ENCODE results near the gene IGFBP6. TPM values are rescaled to one million over a fixed set of nuclear protein-coding genes. Genes with fewer than 3 reads are reported as not detected.

Gene IGFBP6
- total RNA-seq, 2 donors from 2014 or later, result 189 to 532 TPM

DNA sequence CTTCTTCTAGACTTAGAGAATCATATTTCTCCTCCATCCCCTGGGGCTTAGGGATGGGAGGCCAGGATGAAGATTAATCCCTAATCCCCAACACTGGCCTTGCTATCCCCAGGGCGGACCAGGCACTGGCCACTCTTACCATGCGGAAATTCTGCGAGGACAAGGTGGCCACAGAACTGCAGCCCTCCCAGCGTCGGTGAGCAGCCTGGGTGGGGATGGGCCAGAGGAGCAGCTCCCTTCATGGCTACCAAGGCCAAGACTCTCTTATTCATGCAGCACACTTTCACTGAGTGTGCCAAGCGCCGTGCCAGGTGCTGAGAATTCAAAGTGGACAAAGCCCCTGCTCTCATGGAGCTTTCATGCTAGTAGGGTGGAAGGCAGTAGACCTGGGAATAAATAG lies 40.6 kb upstream of the IGFBP6 start:
- no peaks in the 10 kb centered on the region for H3K9me3 ChIP-seq
- no peak overlapping the region for H3K4me3 ChIP-seq
- H3K36me3 ChIP-seq, result no peaks in the 10 kb centered on the region
- DNase-seq (ENCODE audit: low spot score), result no peak
- 94% methylated on average over 7 of the region's 7 CpGs for WGBS
- no peaks in the 10 kb centered on the region for H3K27me3 ChIP-seq (replicated peaks; ENCODE audit: insufficient read depth)
- no peak overlapping the region for H3K27ac ChIP-seq
- H3K4me1 ChIP-seq (replicated peaks), result peaks cover 32% of the 10 kb centered on the region
- TF ChIP-seq POLR2A (IDR thresholded peaks at IDR 0.05), result no peak
- TF ChIP-seq POLR2AphosphoS5 (IDR thresholded peaks at IDR 0.05), result no peak
- TF ChIP-seq, protein P1, sequence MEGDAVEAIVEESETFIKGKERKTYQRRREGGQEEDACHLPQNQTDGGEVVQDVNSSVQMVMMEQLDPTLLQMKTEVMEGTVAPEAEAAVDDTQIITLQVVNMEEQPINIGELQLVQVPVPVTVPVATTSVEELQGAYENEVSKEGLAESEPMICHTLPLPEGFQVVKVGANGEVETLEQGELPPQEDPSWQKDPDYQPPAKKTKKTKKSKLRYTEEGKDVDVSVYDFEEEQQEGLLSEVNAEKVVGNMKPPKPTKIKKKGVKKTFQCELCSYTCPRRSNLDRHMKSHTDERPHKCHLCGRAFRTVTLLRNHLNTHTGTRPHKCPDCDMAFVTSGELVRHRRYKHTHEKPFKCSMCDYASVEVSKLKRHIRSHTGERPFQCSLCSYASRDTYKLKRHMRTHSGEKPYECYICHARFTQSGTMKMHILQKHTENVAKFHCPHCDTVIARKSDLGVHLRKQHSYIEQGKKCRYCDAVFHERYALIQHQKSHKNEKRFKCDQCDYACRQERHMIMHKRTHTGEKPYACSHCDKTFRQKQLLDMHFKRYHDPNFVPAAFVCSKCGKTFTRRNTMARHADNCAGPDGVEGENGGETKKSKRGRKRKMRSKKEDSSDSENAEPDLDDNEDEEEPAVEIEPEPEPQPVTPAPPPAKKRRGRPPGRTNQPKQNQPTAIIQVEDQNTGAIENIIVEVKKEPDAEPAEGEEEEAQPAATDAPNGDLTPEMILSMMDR (IDR thresholded peaks at IDR 0.05), result no peak
- intact Hi-C loops (cut with DNase I), result loop anchor here (10.0 kb wide), 1 partner anchor 448 kb away; the partner anchor contains the start of genes NPFF and TARBP2

DNA sequence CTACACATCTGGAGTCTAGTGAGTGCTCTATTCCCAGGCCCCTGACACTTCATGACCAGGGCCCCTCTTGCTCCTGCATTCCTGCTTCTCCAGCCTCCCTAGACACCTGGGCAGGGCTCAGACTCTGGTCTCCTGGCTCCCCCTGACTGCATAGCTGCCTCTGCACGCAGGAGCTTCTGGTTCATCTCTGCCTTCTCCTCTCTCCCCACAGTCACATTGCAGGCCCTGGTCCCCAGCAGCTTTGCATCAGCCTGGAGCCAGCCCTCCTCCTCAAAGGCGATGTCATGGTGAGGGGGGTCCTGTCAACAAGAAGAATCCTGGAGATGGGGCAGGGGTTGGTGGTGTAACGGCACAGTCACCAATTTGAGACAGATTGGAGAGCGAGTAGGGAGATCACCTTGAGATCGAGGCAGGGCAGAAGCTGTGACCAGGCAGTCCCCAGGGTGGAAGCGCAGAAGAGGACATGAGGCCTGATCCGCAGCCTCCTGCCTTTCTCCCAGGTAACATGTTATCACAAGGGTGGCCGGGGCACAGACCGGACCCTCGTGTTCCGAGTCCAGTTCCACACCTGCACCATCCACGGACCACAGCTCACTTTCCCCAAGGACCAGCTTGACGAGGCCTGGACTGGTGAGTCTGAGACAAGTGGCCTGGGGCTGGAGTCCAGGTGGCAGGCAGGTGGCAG lies 39.5 kb upstream of the IGFBP6 start:
- H3K27me3 ChIP-seq (replicated peaks; ENCODE audit: insufficient read depth), result no peaks in the 10 kb centered on the region
- TF ChIP-seq, protein P1 (IDR thresholded peaks at IDR 0.05), result no peak
- TF ChIP-seq POLR2A (IDR thresholded peaks at IDR 0.05) (no peak), POLR2AphosphoS5 (IDR thresholded peaks at IDR 0.05) (no peak)
- H3K9me3 ChIP-seq, result no peaks in the 10 kb centered on the region
- no peak for DNase-seq (ENCODE audit: low spot score)
- H3K4me1 ChIP-seq (replicated peaks), result peaks cover 22% of the 10 kb centered on the region
- no peak overlapping the region for H3K4me3 ChIP-seq
- no peak overlapping the region for H3K27ac ChIP-seq
- no peaks in the 10 kb centered on the region for H3K36me3 ChIP-seq
- intact Hi-C loops (cut with DNase I), result loop anchor here (10.0 kb wide), 1 partner anchor 447 kb away; the partner anchor contains the start of genes NPFF and TARBP2
- WGBS, result 90% methylated on average over 13 of the region's 13 CpGs

DNA sequence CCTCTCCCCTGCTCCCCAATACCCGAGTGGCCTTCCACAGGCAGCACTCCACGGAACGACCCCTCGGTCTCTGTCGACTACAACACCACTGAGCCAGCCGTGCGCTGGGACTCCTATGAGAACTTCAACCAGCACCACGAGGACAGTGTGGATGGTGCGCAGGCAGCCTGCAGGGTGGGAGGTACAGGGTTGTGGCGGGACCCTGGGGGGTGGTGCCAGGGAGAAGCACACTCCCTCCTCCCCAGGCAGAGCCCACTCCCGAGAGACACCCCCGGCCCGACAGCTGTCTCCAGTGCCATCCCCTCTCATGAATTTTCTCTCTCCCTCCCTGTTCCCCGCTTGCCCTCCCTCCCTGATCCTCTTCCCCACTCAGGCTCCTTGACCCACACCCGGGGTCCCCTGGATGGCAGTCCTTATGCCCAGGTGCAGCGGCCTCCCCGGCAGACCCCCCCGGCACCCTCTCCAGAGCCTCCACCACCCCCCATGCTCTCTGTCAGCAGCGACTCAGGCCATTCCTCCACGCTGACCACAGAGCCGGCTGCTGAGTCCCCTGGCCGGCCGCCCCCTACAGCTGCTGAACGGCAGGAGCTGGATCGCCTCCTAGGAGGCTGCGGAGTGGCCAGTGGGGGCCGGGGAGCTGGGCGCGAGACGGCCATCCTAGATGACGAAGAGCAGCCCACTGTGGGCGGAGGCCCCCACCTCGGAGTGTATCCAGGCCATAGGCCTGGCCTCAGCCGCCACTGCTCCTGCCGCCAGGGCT lies 38.6 kb upstream of the IGFBP6 start:
- TF ChIP-seq, protein P1 (IDR thresholded peaks at IDR 0.05), result no peak
- TF ChIP-seq POLR2A (IDR thresholded peaks at IDR 0.05), result no peak
- no peak for TF ChIP-seq POLR2AphosphoS5 (IDR thresholded peaks at IDR 0.05)
- no peak overlapping the region for H3K4me3 ChIP-seq
- H3K36me3 ChIP-seq, result no peaks in the 10 kb centered on the region
- intact Hi-C loops (cut with DNase I), result loop anchor here (10.0 kb wide), 1 partner anchor 446 kb away; the partner anchor contains the start of genes NPFF and TARBP2
- H3K4me1 ChIP-seq (replicated peaks), result peaks cover 14% of the 10 kb centered on the region
- H3K27ac ChIP-seq, result no peak overlapping the region
- no peaks in the 10 kb centered on the region for H3K9me3 ChIP-seq
- no peaks in the 10 kb centered on the region for H3K27me3 ChIP-seq (replicated peaks; ENCODE audit: insufficient read depth)
- WGBS, result 80% methylated on average over 29 of the region's 35 CpGs
- no peak for DNase-seq (ENCODE audit: low spot score)

DNA sequence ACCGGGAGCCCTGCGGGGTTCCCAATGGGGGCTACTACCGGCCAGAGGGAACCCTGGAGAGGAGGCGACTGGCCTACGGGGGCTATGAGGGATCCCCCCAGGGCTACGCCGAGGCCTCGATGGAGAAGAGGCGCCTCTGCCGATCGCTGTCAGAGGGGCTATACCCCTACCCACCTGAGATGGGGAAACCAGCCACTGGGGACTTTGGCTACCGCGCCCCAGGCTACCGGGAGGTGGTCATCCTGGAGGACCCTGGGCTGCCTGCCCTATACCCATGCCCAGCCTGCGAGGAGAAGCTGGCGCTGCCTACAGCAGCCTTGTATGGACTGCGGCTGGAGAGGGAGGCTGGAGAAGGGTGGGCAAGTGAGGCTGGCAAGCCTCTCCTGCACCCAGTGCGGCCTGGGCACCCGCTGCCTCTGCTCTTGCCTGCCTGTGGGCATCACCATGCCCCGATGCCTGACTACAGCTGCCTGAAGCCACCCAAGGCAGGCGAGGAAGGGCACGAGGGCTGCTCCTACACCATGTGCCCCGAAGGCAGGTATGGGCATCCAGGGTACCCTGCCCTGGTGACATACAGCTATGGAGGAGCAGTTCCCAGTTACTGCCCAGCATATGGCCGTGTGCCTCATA lies 37.9 kb upstream of the IGFBP6 start:
- Histone ChIP-seq H3K4me1 (replicated peaks) (peaks cover 12% of the 10 kb centered on the region), H3K4me3 (no peak overlapping the region), H3K9me3 (no peaks in the 10 kb centered on the region), H3K36me3 (no peaks in the 10 kb centered on the region), H3K27me3 (replicated peaks; ENCODE audit: insufficient read depth) (no peaks in the 10 kb centered on the region), H3K27ac (no peak overlapping the region)
- no peak for DNase-seq (ENCODE audit: low spot score)
- intact Hi-C loops (cut with DNase I), result loop anchor here (10.0 kb wide), 1 partner anchor 445 kb away; the partner anchor contains the start of genes NPFF and TARBP2
- no peak for TF ChIP-seq POLR2AphosphoS5 (IDR thresholded peaks at IDR 0.05)
- TF ChIP-seq, protein P1 (IDR thresholded peaks at IDR 0.05), result no peak
- no peak for TF ChIP-seq POLR2A (IDR thresholded peaks at IDR 0.05)
- WGBS, result 97% methylated on average over 17 of the region's 24 CpGs

All from prostate gland (tissue), 2 donors.